Glomerular visceral epithelial cell (primary cell): Measurements from ENCODE around the gene NAT14.
A peak's percentile ranks its signal among the peaks of the same experiment; 100 is the strongest.
"Not testable (repeated sequence)": the region's sequence is repeated elsewhere in the genome, so short reads cannot be mapped to it uniquely, and the experiment has no call there.

ENCODE experiments used
- DNase-seq: peaks from one replicate; pipeline ENCODE4 v3.0.0-alpha.2; 2016; ENCODE audit errors: extremely low spot score

The NAT14 gene

GRCh38 chr19:55503157-55503501 lies 18.1 kb downstream of the NAT14 start:
- DNase-seq = no peak

GRCh38 chr19:55503502-55504251 lies 18.7 kb downstream of the NAT14 start:
- peak; percentile 95 for DNase-seq

- DNase-seq = no peak
These were observed 19.2 kb downstream of the NAT14 start for GRCh38 chr19:55504252-55504603.

- no peak for DNase-seq
These were observed 20.0 kb downstream of the NAT14 start for GRCh38 chr19:55504981-55505380.

- no peak for DNase-seq
These were observed 23.1 kb downstream of the NAT14 start for GRCh38 chr19:55508120-55508519.

GRCh38 chr19:55516878-55517620 lies 32.1 kb downstream of the NAT14 start:
- DNase-seq = peak; percentile 94

- peak; percentile 46 for DNase-seq
These were observed 34.7 kb downstream of the NAT14 start for GRCh38 chr19:55519451-55520311.

- no peak for DNase-seq
These were observed 35.8 kb downstream of the NAT14 start for GRCh38 chr19:55520691-55521292.

GRCh38 chr19:55525289-55526101 lies 40.5 kb downstream of the NAT14 start:
- DNase-seq = no peak

GRCh38 chr19:55526216-55527196 lies 41.5 kb downstream of the NAT14 start:
- peak; percentile 79 for DNase-seq

- no peak for DNase-seq
These were observed 42.4 kb downstream of the NAT14 start for GRCh38 chr19:55527197-55528029.

GRCh38 chr19:55528030-55528803 lies 43.2 kb downstream of the NAT14 start:
- DNase-seq = no peak

GRCh38 chr19:55529636-55530234 lies 44.7 kb downstream of the NAT14 start:
- no peak for DNase-seq

- DNase-seq = no peak
These were observed 46.0 kb downstream of the NAT14 start for GRCh38 chr19:55530996-55531395.

- not testable (repeated sequence) for DNase-seq
These were observed 49.3 kb downstream of the NAT14 start for GRCh38 chr19:55534280-55534679.

GRCh38 chr19:55535173-55535964 lies 50.4 kb downstream of the NAT14 start:
- DNase-seq = no peak

GRCh38 chr19:55535965-55536350 lies 51.0 kb downstream of the NAT14 start:
- no peak for DNase-seq
